IPS-11a (cell line): ENCODE data around the gene IL17RE.

Source experiments
- H3K4me3 ChIP-seq: one replicate; pipeline ENCODE4 v1.5.1; 2013; ENCODE audit warnings: low read depth, low read length, control low read depth

Gene IL17RE

DNA sequence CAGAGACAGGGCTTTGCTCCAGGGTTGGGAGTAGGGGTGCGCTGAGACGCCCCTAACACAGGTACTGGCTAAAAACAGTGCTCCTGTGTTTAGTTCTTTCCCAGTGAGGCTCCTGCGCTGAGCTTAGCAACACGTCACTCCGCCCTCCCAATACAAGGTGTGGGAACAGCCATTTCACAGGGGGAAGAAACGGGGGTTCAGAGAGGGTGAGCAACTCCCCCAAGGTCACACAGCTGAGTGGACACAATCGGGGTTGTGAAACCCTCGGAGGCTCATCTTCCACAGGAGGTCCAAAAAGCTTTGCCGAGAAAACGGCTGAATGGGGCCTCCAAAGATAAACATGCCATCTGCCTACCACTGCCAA, 48.9 kb downstream of the IL17RE start:
- peak overlapping the region; percentile 76 for H3K4me3 ChIP-seq

GRCh38 chr3:9951962-9952805, 49.5 kb downstream of the IL17RE start, which contains the start of gene PRRT3:
Gene PRRT3, minus strand, starts transcription at chr3:9952408. Its CDS starts 2,293 bp downstream, at chr3:9950115.
- H3K4me3 ChIP-seq, result peak within 1 kb of the TSS; percentile 76

DNA sequence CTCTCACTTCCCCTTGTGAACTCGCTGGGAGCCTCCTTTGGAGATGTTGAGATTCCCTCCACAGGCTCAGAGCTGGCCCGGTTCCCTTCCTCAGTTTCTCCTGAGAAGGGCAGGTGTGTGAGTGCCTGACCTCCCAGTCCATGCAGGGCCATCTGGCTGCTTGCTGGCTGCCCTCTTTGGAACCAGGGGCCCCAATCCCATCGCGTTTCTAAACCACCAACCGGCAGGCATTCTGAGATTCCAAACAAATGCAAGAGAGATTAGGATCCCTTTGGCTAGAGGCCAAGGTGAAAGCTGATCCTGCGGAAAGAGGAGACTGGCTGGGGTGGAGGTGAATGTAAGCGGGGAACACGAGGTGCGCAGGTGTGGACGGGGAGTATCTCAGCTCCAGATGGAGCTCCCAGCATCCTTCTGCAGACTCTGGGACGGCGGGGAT, 52.4 kb downstream of the IL17RE start:
- H3K4me3 ChIP-seq, result no peak overlapping the region

- no peak overlapping the region for H3K4me3 ChIP-seq
Observed at GRCh38 chr3:9955611-9956352, 53.1 kb downstream of the IL17RE start.

DNA sequence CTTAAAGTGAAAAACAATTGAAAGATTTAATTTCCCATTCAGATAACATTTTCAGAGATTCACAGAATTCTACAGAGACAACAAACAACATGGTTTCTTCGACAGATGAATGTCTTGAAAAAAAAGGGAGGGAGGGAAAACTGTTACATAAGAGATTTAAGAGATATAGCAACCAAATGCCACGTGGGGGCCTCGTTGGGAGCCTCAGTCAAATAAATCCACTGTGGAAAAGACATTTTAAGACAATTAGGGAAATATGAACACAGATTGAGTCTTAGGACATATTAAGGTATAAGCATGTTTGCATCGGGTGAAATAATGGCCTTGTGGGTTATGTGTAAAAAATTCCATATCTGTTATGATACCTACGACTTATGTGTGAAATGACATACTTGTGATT, 54.6 kb downstream of the IL17RE start:
- H3K4me3 ChIP-seq, result no peak overlapping the region

DNA sequence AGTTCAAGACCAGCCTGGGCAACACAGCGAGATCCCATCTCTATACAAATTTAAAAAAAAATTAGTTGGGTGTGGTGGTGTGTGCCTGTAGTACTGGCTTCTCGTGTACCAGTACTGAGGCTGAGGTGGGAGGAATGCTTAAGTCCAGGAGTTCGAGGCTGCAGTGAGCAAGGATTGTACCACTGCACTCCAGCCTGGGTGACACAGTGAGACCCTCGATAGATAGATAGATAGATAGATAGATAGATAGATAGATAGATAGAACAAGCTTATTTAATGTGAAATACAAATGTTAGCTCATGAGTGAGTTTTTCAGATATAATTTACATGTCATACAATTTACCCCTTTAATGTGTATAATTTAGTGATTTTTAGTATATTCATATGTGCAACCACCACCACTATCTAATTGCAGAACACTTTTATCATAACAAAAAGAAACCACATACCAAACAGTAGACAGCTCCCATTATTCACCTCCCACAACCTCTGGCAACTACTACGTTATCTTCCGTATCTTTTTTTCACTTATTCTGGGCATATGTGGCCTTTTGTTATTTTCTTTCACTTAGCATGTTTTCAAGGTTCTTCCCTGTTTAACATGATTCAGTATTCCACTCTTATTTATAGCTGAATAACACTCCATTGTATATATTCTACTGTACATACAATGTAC, 62.7 kb downstream of the IL17RE start:
- H3K4me3 ChIP-seq, result no peak overlapping the region
